NB4 (cell line): ENCODE data around the gene FADD.

ENCODE experiments used
- DNase-seq: peaks from one replicate; pipeline ENCODE4 v3.0.0; 2010; ENCODE audit warnings: low read depth
- H3K4me3 ChIP-seq: one replicate; pipeline ENCODE4 v1.5.1; 2011; ENCODE audit warnings: mild to moderate bottlenecking, low read depth, low read length, moderate library complexity
- CTCF ChIP-seq: IDR thresholded peaks from one replicate; pipeline ENCODE4 v1.5.1; 2012; ENCODE audit warnings: low read depth, low read length
- MAX ChIP-seq: IDR thresholded peaks from 2 replicates; pipeline ENCODE4 v1.6.1; 2011; ENCODE audit warnings: low read depth, low read length
- MYC ChIP-seq: IDR thresholded peaks from 2 replicates; pipeline ENCODE4 v1.6.1; 2011; ENCODE audit warnings: low read depth, low read length
- POLR2A ChIP-seq: IDR thresholded peaks from 2 replicates; pipeline ENCODE4 v1.6.1; 2011; ENCODE audit warnings: mild to moderate bottlenecking; ENCODE audit not compliant: insufficient read length; ENCODE audit errors: extremely low read depth

The FADD gene

GRCh38 chr11:70230840-70231710 lies 28.0 kb downstream of the FADD start:
- no peak overlapping the region for H3K4me3 ChIP-seq
- DNase-seq = no peak
- TF ChIP-seq CTCF (no peak), MYC (no peak), MAX (no peak), POLR2A (no peak)

- TF ChIP-seq MAX = no peak
- TF ChIP-seq POLR2A = no peak
- no peak for TF ChIP-seq MYC
- TF ChIP-seq CTCF = no peak
- no peak for DNase-seq
- H3K4me3 ChIP-seq = no peak overlapping the region
Measured at GRCh38 chr11:70233034-70233433, 29.9 kb downstream of the FADD start.

GRCh38 chr11:70233511-70233934 lies 30.4 kb downstream of the FADD start:
- DNase-seq = peak; percentile 37
- H3K4me3 ChIP-seq = no peak overlapping the region
- TF ChIP-seq POLR2A = no peak
- TF ChIP-seq MYC = no peak
- TF ChIP-seq MAX = no peak
- no peak for TF ChIP-seq CTCF

GRCh38 chr11:70233962-70234361 lies 30.9 kb downstream of the FADD start:
- TF ChIP-seq CTCF (no peak), MYC (no peak), POLR2A (no peak), MAX (no peak)
- no peak for DNase-seq

GRCh38 chr11:70240337-70240736 lies 37.2 kb downstream of the FADD start:
- DNase-seq = no peak
- H3K4me3 ChIP-seq = no peak overlapping the region
- TF ChIP-seq CTCF (no peak), MAX (no peak), POLR2A (no peak), MYC (no peak)

More at GRCh38 chr11:70233962-70234361, 30.9 kb downstream of the FADD start:
- H3K4me3 ChIP-seq = no peak overlapping the region
